Inferior parietal cortex (tissue), 1 donor: ENCODE measurements around the gene CCDC141.
"Not testable (repeated sequence)": the region's sequence is repeated elsewhere in the genome, so short reads cannot be mapped to it uniquely, and the experiment has no call there.

Source experiments
- DNase-seq: peaks from one replicate; pipeline ENCODE4 v3.0.0-alpha.2; 2016; ENCODE audit errors: extremely low spot score

CCDC141 gene

GRCh38 chr2:179049546-179050311, at the start of gene CCDC141:
Gene CCDC141 (minus strand): TSS chr2:179050137. CDS start chr2:179049941, 196 bp downstream.
- DNase-seq = no peak

GRCh38 chr2:179098080-179098689, 48.2 kb upstream of the CCDC141 start:
- DNase-seq = no peak

- no peak for DNase-seq
Measured at GRCh38 chr2:179097131-179097530, 47.2 kb upstream of the CCDC141 start.

- DNase-seq = no peak
Measured at GRCh38 chr2:179096090-179096489, 46.2 kb upstream of the CCDC141 start.

GRCh38 chr2:179092912-179093311, 43.0 kb upstream of the CCDC141 start:
- not testable (repeated sequence) for DNase-seq

GRCh38 chr2:179082697-179083096, 32.8 kb upstream of the CCDC141 start:
- no peak for DNase-seq

- DNase-seq = no peak
Measured at GRCh38 chr2:179081954-179082353, 32.0 kb upstream of the CCDC141 start.

- no peak for DNase-seq
Measured at GRCh38 chr2:179072527-179072926, 22.6 kb upstream of the CCDC141 start.

- DNase-seq = no peak
Measured at GRCh38 chr2:179071810-179072355, 21.9 kb upstream of the CCDC141 start.

GRCh38 chr2:179070895-179071294, 21.0 kb upstream of the CCDC141 start:
- DNase-seq = no peak

- DNase-seq = no peak
Measured at GRCh38 chr2:179069685-179070084, 19.7 kb upstream of the CCDC141 start.

- no peak for DNase-seq
Measured at GRCh38 chr2:179068991-179069643, 19.2 kb upstream of the CCDC141 start.

GRCh38 chr2:179059026-179059700, 9.2 kb upstream of the CCDC141 start:
- no peak for DNase-seq

GRCh38 chr2:179057737-179058136, 7.8 kb upstream of the CCDC141 start:
- DNase-seq = no peak

- not testable (repeated sequence) for DNase-seq
Measured at GRCh38 chr2:179053568-179053967, 3.6 kb upstream of the CCDC141 start.

- no peak for DNase-seq
Measured at GRCh38 chr2:179051250-179051649, 1.3 kb upstream of the CCDC141 start.

- no peak for DNase-seq
Measured at GRCh38 chr2:179050755-179051154, 818 bp upstream of the CCDC141 start.

GRCh38 chr2:179049203-179049545, 763 bp downstream of the CCDC141 start:
- no peak for DNase-seq

GRCh38 chr2:179048099-179048498, 1.8 kb downstream of the CCDC141 start:
- no peak for DNase-seq

GRCh38 chr2:179045602-179046001, 4.3 kb downstream of the CCDC141 start:
- DNase-seq = not testable (repeated sequence)

- DNase-seq = no peak
Measured at GRCh38 chr2:179044500-179044899, 5.4 kb downstream of the CCDC141 start.

GRCh38 chr2:179037807-179038206, 12.1 kb downstream of the CCDC141 start:
- DNase-seq = no peak
